ENCODE measurements around the gene CPEB3.

CPEB3 gene

GRCh38 chr10:92079003-92079402 lies 211.9 kb downstream of the CPEB3 start:
- DNase-seq (ENCODE audit: low read depth, low spot score), result no peak
- H3K9me3 ChIP-seq (ENCODE audit: low read depth, low read length), result no peaks in the 10 kb centered on the region

DNA sequence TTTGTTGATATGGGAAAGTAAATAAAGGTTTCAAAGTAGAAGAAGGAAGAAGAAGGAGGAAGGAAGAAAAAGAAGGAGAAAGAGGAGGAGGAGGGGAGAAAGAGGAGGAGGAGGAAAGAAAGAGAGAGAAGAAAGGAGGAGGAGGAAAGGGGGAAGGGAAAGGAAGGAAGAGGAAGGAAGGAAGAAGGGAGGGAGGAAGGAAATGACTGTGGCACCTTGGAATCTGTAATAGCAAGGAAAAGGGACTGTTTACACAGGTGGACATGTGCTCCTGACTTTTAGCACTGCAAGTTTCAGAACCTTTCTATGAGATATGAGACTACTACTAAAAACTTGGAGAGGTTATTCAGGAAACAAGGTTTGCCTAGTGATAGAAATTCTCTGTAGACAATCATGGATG lies 214.2 kb downstream of the CPEB3 start:
- H3K9ac ChIP-seq (ENCODE audit: insufficient read length), result no peak overlapping the region
- no peaks in the 10 kb centered on the region for H3K36me3 ChIP-seq (ENCODE audit: insufficient read depth, low read length)
- no peak for TF ChIP-seq EZH2 (IDR thresholded peaks at IDR 0.05)
- no peak for TF ChIP-seq FOXP2 (optimal IDR thresholded peaks at IDR 0.05; ENCODE audit: control extremely low read depth, extremely low read length, insufficient read depth)
- TF ChIP-seq POLR2AphosphoS5 (IDR thresholded peaks at IDR 0.05; ENCODE audit: borderline replicate concordance, low read depth, low read length), result no peak
- H3K27ac ChIP-seq, result no peak overlapping the region
- no peak for DNase-seq (ENCODE audit: low read depth, low spot score)
- H3K4me3 ChIP-seq, result no peak overlapping the region
- no peaks in the 10 kb centered on the region for H3K9me3 ChIP-seq (ENCODE audit: low read depth, low read length)

More at GRCh38 chr10:92079003-92079402, 211.9 kb downstream of the CPEB3 start:
- Histone ChIP-seq H3K4me3 (no peak overlapping the region), H3K27ac (no peak overlapping the region), H3K36me3 (ENCODE audit: insufficient read depth, low read length) (no peaks in the 10 kb centered on the region), H3K9ac (ENCODE audit: insufficient read length) (no peak overlapping the region)
- TF ChIP-seq EZH2 (IDR thresholded peaks at IDR 0.05) (no peak), FOXP2 (optimal IDR thresholded peaks at IDR 0.05; ENCODE audit: control extremely low read depth, extremely low read length, insufficient read depth) (no peak), POLR2AphosphoS5 (IDR thresholded peaks at IDR 0.05; ENCODE audit: borderline replicate concordance, low read depth, low read length) (no peak)

- no peak for DNase-seq (ENCODE audit: low read depth, low spot score)
- no peak overlapping the region for H3K9ac ChIP-seq (ENCODE audit: insufficient read length)
- H3K9me3 ChIP-seq (ENCODE audit: low read depth, low read length), result no peaks in the 10 kb centered on the region
- no peaks in the 10 kb centered on the region for H3K36me3 ChIP-seq (ENCODE audit: insufficient read depth, low read length)
- no peak overlapping the region for H3K4me3 ChIP-seq
- no peak overlapping the region for H3K27ac ChIP-seq
- TF ChIP-seq POLR2AphosphoS5 (IDR thresholded peaks at IDR 0.05; ENCODE audit: borderline replicate concordance, low read depth, low read length) (no peak), EZH2 (IDR thresholded peaks at IDR 0.05) (no peak), FOXP2 (optimal IDR thresholded peaks at IDR 0.05; ENCODE audit: control extremely low read depth, extremely low read length, insufficient read depth) (no peak)
Observed at GRCh38 chr10:92075829-92076228, 215.0 kb downstream of the CPEB3 start.

DNA sequence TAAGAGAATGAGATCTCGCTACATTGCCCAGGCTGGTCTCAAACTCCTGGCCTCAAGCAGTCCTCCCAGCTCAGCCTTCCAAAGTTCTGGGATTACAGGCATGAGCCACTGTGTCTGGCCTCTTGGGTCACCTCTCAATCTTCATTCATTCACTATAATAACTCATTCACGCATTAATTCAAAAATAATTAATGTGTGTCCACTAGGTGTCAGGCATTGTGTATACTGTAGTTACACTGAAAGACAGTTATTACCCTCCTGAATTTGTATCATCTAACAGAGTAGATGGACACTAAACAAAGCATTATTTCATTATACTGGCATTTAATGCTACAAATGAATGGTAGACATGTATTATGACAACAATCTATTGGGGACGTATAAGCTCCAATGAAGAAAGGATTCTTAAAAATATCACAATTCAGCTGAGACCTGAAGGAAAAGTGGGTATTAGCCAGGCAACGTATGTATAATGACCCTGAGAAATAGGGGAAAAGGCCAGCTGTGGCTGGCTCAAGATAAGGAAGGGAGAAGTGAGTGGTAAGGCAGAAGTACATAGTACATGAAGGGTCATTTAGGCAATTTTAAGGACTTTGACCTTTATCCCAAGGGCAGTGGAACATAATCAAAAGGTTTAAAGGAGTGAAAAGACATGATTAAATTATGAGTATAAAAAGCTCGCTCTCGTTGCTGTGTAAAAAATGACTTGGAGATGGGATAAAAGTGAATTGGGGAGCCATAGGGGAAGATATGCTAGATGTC lies 216.6 kb downstream of the CPEB3 start:
- TF ChIP-seq POLR2AphosphoS5 (IDR thresholded peaks at IDR 0.05; ENCODE audit: borderline replicate concordance, low read depth, low read length) (no peak), FOXP2 (optimal IDR thresholded peaks at IDR 0.05; ENCODE audit: control extremely low read depth, extremely low read length, insufficient read depth) (no peak), EZH2 (IDR thresholded peaks at IDR 0.05) (no peak)
- Histone ChIP-seq H3K27ac (no peak overlapping the region), H3K9me3 (ENCODE audit: low read depth, low read length) (no peaks in the 10 kb centered on the region), H3K9ac (ENCODE audit: insufficient read length) (no peak overlapping the region), H3K4me3 (no peak overlapping the region), H3K36me3 (ENCODE audit: insufficient read depth, low read length) (no peaks in the 10 kb centered on the region)
- DNase-seq (ENCODE audit: low read depth, low spot score), result no peak

DNA sequence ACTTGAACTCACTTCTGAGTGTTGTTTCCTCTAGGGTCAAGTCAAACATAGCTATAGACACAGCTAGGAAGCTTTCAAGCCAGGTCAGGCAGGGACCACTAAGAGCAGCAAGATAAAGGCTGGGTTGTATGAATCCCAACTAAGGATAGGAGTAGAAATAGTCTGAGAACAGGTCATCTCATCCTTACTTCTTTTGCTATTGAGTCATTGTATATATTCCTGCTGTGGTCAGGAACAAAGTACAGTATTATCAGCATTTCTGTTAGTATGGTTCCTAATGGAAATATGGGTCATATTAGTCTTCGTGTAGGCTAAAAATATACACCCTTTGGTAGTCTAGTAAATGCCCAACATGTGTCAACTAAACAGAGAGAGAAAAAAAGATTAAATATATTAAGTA lies 222.0 kb downstream of the CPEB3 start:
- TF ChIP-seq FOXP2 (optimal IDR thresholded peaks at IDR 0.05; ENCODE audit: control extremely low read depth, extremely low read length, insufficient read depth), result no peak
- TF ChIP-seq EZH2 (IDR thresholded peaks at IDR 0.05), result no peak
- no peak for TF ChIP-seq POLR2AphosphoS5 (IDR thresholded peaks at IDR 0.05; ENCODE audit: borderline replicate concordance, low read depth, low read length)
- H3K36me3 ChIP-seq (ENCODE audit: insufficient read depth, low read length), result no peaks in the 10 kb centered on the region
- H3K9ac ChIP-seq (ENCODE audit: insufficient read length), result no peak overlapping the region
- H3K27ac ChIP-seq, result no peak overlapping the region
- no peak overlapping the region for H3K4me3 ChIP-seq
- no peak for DNase-seq (ENCODE audit: low read depth, low spot score)
- no peaks in the 10 kb centered on the region for H3K9me3 ChIP-seq (ENCODE audit: low read depth, low read length)

GRCh38 chr10:92066386-92066785 lies 224.5 kb downstream of the CPEB3 start:
- no peak overlapping the region for H3K4me3 ChIP-seq
- no peaks in the 10 kb centered on the region for H3K9me3 ChIP-seq (ENCODE audit: low read depth, low read length)
- TF ChIP-seq FOXP2 (optimal IDR thresholded peaks at IDR 0.05; ENCODE audit: control extremely low read depth, extremely low read length, insufficient read depth) (no peak), POLR2AphosphoS5 (IDR thresholded peaks at IDR 0.05; ENCODE audit: borderline replicate concordance, low read depth, low read length) (no peak), EZH2 (IDR thresholded peaks at IDR 0.05) (no peak)
- no peak overlapping the region for H3K9ac ChIP-seq (ENCODE audit: insufficient read length)
- no peaks in the 10 kb centered on the region for H3K36me3 ChIP-seq (ENCODE audit: insufficient read depth, low read length)
- DNase-seq (ENCODE audit: low read depth, low spot score), result no peak
- no peak overlapping the region for H3K27ac ChIP-seq

DNA sequence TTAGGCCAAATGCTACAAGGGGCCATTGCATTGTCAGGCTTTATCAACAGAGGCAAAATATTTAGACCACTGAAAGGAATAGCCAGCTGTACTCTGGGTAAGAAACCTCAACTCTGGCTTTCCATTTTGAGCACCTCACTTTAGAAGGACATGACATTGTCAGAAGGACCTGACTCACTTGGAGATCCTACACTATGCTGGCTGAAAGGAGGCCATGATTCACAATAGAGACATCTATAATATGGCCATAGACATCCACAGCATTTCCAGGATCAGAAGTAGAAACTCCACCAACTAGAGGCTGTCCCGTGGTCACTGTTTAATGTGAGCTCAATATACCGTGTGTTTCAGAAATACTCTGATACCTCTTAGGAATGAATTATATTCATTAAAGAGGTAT lies 226.4 kb downstream of the CPEB3 start:
- TF ChIP-seq FOXP2 (optimal IDR thresholded peaks at IDR 0.05; ENCODE audit: control extremely low read depth, extremely low read length, insufficient read depth) (no peak), POLR2AphosphoS5 (IDR thresholded peaks at IDR 0.05; ENCODE audit: borderline replicate concordance, low read depth, low read length) (no peak), EZH2 (IDR thresholded peaks at IDR 0.05) (no peak)
- Histone ChIP-seq H3K36me3 (ENCODE audit: insufficient read depth, low read length) (no peaks in the 10 kb centered on the region), H3K9me3 (ENCODE audit: low read depth, low read length) (no peaks in the 10 kb centered on the region), H3K27ac (no peak overlapping the region), H3K9ac (ENCODE audit: insufficient read length) (no peak overlapping the region), H3K4me3 (no peak overlapping the region)
- DNase-seq (ENCODE audit: low read depth, low spot score), result no peak

DNA sequence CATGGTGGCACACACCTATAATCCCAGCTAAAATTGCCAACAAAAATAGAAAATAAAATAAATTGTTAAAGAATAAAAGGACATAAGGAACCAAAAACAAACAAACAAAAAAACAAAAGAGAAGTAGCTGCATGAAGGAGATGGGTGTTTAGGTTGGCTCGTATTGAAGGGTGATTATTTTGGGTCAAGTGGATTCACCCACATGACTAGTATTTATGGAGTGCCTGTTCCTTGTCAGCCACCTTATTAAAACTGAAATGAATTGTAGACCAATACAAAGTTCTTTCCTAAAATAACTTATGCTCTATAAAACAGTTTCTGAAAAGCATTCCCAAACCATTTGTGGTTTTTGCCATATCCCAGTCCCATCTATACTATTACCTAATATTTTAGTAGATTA lies 228.6 kb downstream of the CPEB3 start:
- no peak for DNase-seq (ENCODE audit: low read depth, low spot score)
- Histone ChIP-seq H3K4me3 (no peak overlapping the region), H3K27ac (no peak overlapping the region), H3K9ac (ENCODE audit: insufficient read length) (no peak overlapping the region), H3K9me3 (ENCODE audit: low read depth, low read length) (no peaks in the 10 kb centered on the region), H3K36me3 (ENCODE audit: insufficient read depth, low read length) (no peaks in the 10 kb centered on the region)
- no peak for TF ChIP-seq POLR2AphosphoS5 (IDR thresholded peaks at IDR 0.05; ENCODE audit: borderline replicate concordance, low read depth, low read length)
- TF ChIP-seq EZH2 (IDR thresholded peaks at IDR 0.05), result no peak
- no peak for TF ChIP-seq FOXP2 (optimal IDR thresholded peaks at IDR 0.05; ENCODE audit: control extremely low read depth, extremely low read length, insufficient read depth)

GRCh38 chr10:92054807-92055206 lies 236.1 kb downstream of the CPEB3 start:
- no peak for DNase-seq (ENCODE audit: low read depth, low spot score)
- Histone ChIP-seq H3K9ac (ENCODE audit: insufficient read length) (no peak overlapping the region), H3K27ac (no peak overlapping the region), H3K36me3 (ENCODE audit: insufficient read depth, low read length) (no peaks in the 10 kb centered on the region), H3K9me3 (ENCODE audit: low read depth, low read length) (no peaks in the 10 kb centered on the region), H3K4me3 (no peak overlapping the region)
- TF ChIP-seq FOXP2 (optimal IDR thresholded peaks at IDR 0.05; ENCODE audit: control extremely low read depth, extremely low read length, insufficient read depth) (no peak), EZH2 (IDR thresholded peaks at IDR 0.05) (no peak), POLR2AphosphoS5 (IDR thresholded peaks at IDR 0.05; ENCODE audit: borderline replicate concordance, low read depth, low read length) (no peak)
